Measurements from ENCODE around the gene LRRC8B. TPM values are rescaled to one million over a fixed set of nuclear protein-coding genes. Genes with fewer than 3 reads are reported as not detected.

The LRRC8B gene
- total RNA-seq, 1 donor from 2014 or later = 9.8 TPM

- Histone ChIP-seq H3K27me3 (no peaks in the 10 kb centered on the region), H3K4me1 (no peaks in the 10 kb centered on the region), H3K36me3 (no peaks in the 10 kb centered on the region), H3K27ac (no peak overlapping the region), H3K4me3 (no peak overlapping the region), H3K9me3 (no peaks in the 10 kb centered on the region)
- DNase-seq (ENCODE audit: extremely low spot score in 2 of 2) = no peak
- intact Hi-C loops (cut with DNase I) = no loop called here
- no peak for TF ChIP-seq POLR2A (IDR thresholded peaks at IDR 0.05)
- no peak for TF ChIP-seq POLR2AphosphoS5 (IDR thresholded peaks at IDR 0.05; ENCODE audit: insufficient read depth in 1 of 2, low read depth in 1 of 2)
- TF ChIP-seq CTCF (IDR thresholded peaks at IDR 0.05) = no peak
Observed at GRCh38 chr1:89594096-89594740, 69.6 kb downstream of the LRRC8B start.

GRCh38 chr1:89596698-89597097, 72.1 kb downstream of the LRRC8B start:
- no peaks in the 10 kb centered on the region for H3K27me3 ChIP-seq
- intact Hi-C loops (cut with DNase I) = no loop called here
- no peak for TF ChIP-seq POLR2AphosphoS5 (IDR thresholded peaks at IDR 0.05; ENCODE audit: insufficient read depth in 1 of 2, low read depth in 1 of 2)
- no peak for TF ChIP-seq CTCF (IDR thresholded peaks at IDR 0.05)
- no peak for TF ChIP-seq POLR2A (IDR thresholded peaks at IDR 0.05)

GRCh38 chr1:89598450-89599331, 74.1 kb downstream of the LRRC8B start:
- intact Hi-C loops (cut with DNase I) = no loop called here
- H3K4me1 ChIP-seq = peaks cover 11% of the 10 kb centered on the region
- no peaks in the 10 kb centered on the region for H3K27me3 ChIP-seq
- no peaks in the 10 kb centered on the region for H3K9me3 ChIP-seq
- H3K27ac ChIP-seq = no peak overlapping the region
- no peak for TF ChIP-seq POLR2A (IDR thresholded peaks at IDR 0.05)
- peak; percentile 34 to 54 (median 51) for TF ChIP-seq CTCF (IDR thresholded peaks at IDR 0.05)
- TF ChIP-seq POLR2AphosphoS5 (IDR thresholded peaks at IDR 0.05; ENCODE audit: insufficient read depth in 1 of 2, low read depth in 1 of 2) = no peak
- H3K4me3 ChIP-seq = no peak overlapping the region
- no peak for DNase-seq (ENCODE audit: extremely low spot score in 2 of 2)
- H3K36me3 ChIP-seq = no peaks in the 10 kb centered on the region

More at GRCh38 chr1:89596698-89597097, 72.1 kb downstream of the LRRC8B start:
- no peak overlapping the region for H3K4me3 ChIP-seq
- H3K36me3 ChIP-seq = no peaks in the 10 kb centered on the region
- no peaks in the 10 kb centered on the region for H3K9me3 ChIP-seq
- H3K4me1 ChIP-seq = no peaks in the 10 kb centered on the region
- H3K27ac ChIP-seq = no peak overlapping the region
- no peak for DNase-seq (ENCODE audit: extremely low spot score in 2 of 2)

GRCh38 chr1:89599332-89599630, 74.7 kb downstream of the LRRC8B start:
- Histone ChIP-seq H3K9me3 (no peaks in the 10 kb centered on the region), H3K4me3 (no peak overlapping the region), H3K27me3 (no peaks in the 10 kb centered on the region), H3K4me1 (peaks cover 11% of the 10 kb centered on the region), H3K27ac (no peak overlapping the region), H3K36me3 (no peaks in the 10 kb centered on the region)
- intact Hi-C loops (cut with DNase I) = no loop called here
- DNase-seq (ENCODE audit: extremely low spot score in 2 of 2) = no peak
- TF ChIP-seq POLR2AphosphoS5 (IDR thresholded peaks at IDR 0.05; ENCODE audit: insufficient read depth in 1 of 2, low read depth in 1 of 2) (no peak), CTCF (IDR thresholded peaks at IDR 0.05) (no peak), POLR2A (IDR thresholded peaks at IDR 0.05) (no peak)
